MCF 10A (cell line): ENCODE results near the gene CKAP2L. TPM values are rescaled to one million over a fixed set of nuclear protein-coding genes. Genes with fewer than 3 reads are reported as not detected.
A peak's percentile ranks its signal among the peaks of the same experiment; 100 is the strongest.

Experiments used
- BruUV-seq: library from RNA; stranded (reverse); fragments of 400-500 nt; replicated peaks from 2 replicates; lab custom pipeline; 2021; lab: Mats Ljungman, UMichigan
- CTCF ChIA-PET: fragments of 300-600 bp; sonication (Branson Sonifier 250); formaldehyde crosslinking; extraction: SDS; loops from one replicate; lab custom pipeline; 2021; ENCODE audit warnings: antibody characterized with exemption, inconsistent platforms; lab: Yijun Ruan, JAX
- POLR2A ChIA-PET: fragments of 300-600, 350-650 bp; sonication (Branson Sonifier 250); formaldehyde crosslinking; extraction: SDS; loops from one replicate; lab custom pipeline; 2020; ENCODE audit warnings: antibody characterized with exemption, inconsistent platforms; lab: Yijun Ruan, JAX
- DNase-seq: peaks from one replicate; pipeline ENCODE4 v3.0.0-alpha.2; 2018; ENCODE audit not compliant: unreplicated experiment
- H3K27ac Mint-ChIP-seq: one replicate; pipeline ENCODE4 v1.8.0; 2022; ENCODE audit warnings: mild to moderate bottlenecking, low read depth, mixed read lengths; ENCODE audit not compliant: unreplicated experiment
- H3K27me3 Mint-ChIP-seq: one replicate; pipeline ENCODE4 v1.8.0; 2022; ENCODE audit warnings: mixed read lengths; ENCODE audit not compliant: insufficient read depth, unreplicated experiment
- H3K36me3 Mint-ChIP-seq: one replicate; pipeline ENCODE4 v1.8.0; 2022; ENCODE audit warnings: mild to moderate bottlenecking, moderate library complexity, mixed read lengths; ENCODE audit not compliant: insufficient read depth, unreplicated experiment
- H3K4me1 Mint-ChIP-seq: one replicate; pipeline ENCODE4 v1.8.0; 2022; ENCODE audit warnings: mixed read lengths; ENCODE audit not compliant: insufficient read depth, unreplicated experiment
- H3K4me3 Mint-ChIP-seq: one replicate; pipeline ENCODE4 v1.8.0; 2022; ENCODE audit warnings: mild to moderate bottlenecking, moderate library complexity, mixed read lengths; ENCODE audit not compliant: unreplicated experiment
- H3K9me3 Mint-ChIP-seq: one replicate; pipeline ENCODE4 v1.8.0; 2022; ENCODE audit warnings: mixed read lengths; ENCODE audit not compliant: unreplicated experiment
- CTCF ChIP-seq: fragments of 200-600 bp; IDR thresholded peaks from one replicate; pipeline ENCODE4 v1.8.0; 2022; ENCODE audit warnings: antibody characterized with exemption, mild to moderate bottlenecking; ENCODE audit not compliant: unreplicated experiment
- intact Hi-C: fragments of 100-400 bp; cut with micrococcal nuclease; formaldehyde crosslinking; loops from 2 replicates; pipeline ENCODE4 v1.14.1; 2022
- total RNA-seq: library from RNA; stranded (reverse); gene quantifications from 2 replicates; pipeline ENCODE4 v1.2.3, GENCODE V29; 2022

The CKAP2L gene
- total RNA-seq, 1 experiment from 2014 or later = 21.6 TPM

GRCh38 chr2:112692495-112692911 is 71.9 kb downstream of the CKAP2L start:
- Mint-ChIP-seq H3K27me3 (no peaks in the 10 kb centered on the region), H3K27ac (peak overlapping the region; percentile 86), H3K4me1 (peaks cover 22% of the 10 kb centered on the region), H3K36me3 (no peaks in the 10 kb centered on the region), H3K4me3 (peak overlapping the region; percentile 7), H3K9me3 (no peaks in the 10 kb centered on the region)
- peak; percentile 98 for DNase-seq
- CTCF ChIA-PET = interaction anchor here (0.6 to 4.4 kb wide), 14 partner anchors 9 to 268 kb away, joined by 3 to 26 read pairs (median 4); no protein-coding TSS in a partner anchor
- POLR2A ChIA-PET = interaction anchor here (0.5 to 4.1 kb wide), 23 partner anchors 9 to 210 kb away, joined by 3 to 66 read pairs (median 4); partner anchors contain the start of genes CHCHD5 and SLC20A1
- TF ChIP-seq CTCF = no peak
- intact Hi-C loops = loop anchor here (2.0 to 5.0 kb wide), 2 partner anchors 45 to 66 kb away; partner anchors contain the start of gene SLC20A1
- BruUV-seq = no TSS peak

GRCh38 chr2:112691881-112692281 is 72.5 kb downstream of the CKAP2L start:
- intact Hi-C loops = loop anchor here (2.0 to 5.0 kb wide), 2 partner anchors 45 to 65 kb away; partner anchors contain the start of gene SLC20A1
- no peaks in the 10 kb centered on the region for H3K27me3 Mint-ChIP-seq
- POLR2A ChIA-PET = interaction anchor here (0.6 to 4.1 kb wide), 20 partner anchors 12 to 209 kb away, joined by 3 to 66 read pairs (median 4); partner anchors contain the start of genes CHCHD5 and SLC20A1
- H3K27ac Mint-ChIP-seq = peak overlapping the region; percentile 86
- peak; percentile 39 for DNase-seq
- H3K36me3 Mint-ChIP-seq = no peaks in the 10 kb centered on the region
- H3K4me1 Mint-ChIP-seq = peaks cover 22% of the 10 kb centered on the region
- no peak for TF ChIP-seq CTCF
- CTCF ChIA-PET = interaction anchor here (0.9 to 4.4 kb wide), 11 partner anchors 8 to 269 kb away, joined by 3 to 26 read pairs (median 6); no protein-coding TSS in a partner anchor
- H3K4me3 Mint-ChIP-seq = no peak overlapping the region
- BruUV-seq = no TSS peak
- H3K9me3 Mint-ChIP-seq = no peaks in the 10 kb centered on the region

GRCh38 chr2:112690853-112691401 is 73.5 kb downstream of the CKAP2L start:
- ChIA-PET CTCF (interaction anchor here (0.6 to 4.4 kb wide), 12 partner anchors 14 to 90 kb away, joined by 3 to 26 read pairs (median 4); no protein-coding TSS in a partner anchor), POLR2A (interaction anchor here (0.8 to 4.1 kb wide), 10 partner anchors 11 to 106 kb away, joined by 3 to 66 read pairs (median 8); partner anchors contain the start of genes CHCHD5 and SLC20A1)
- no peaks in the 10 kb centered on the region for H3K27me3 Mint-ChIP-seq
- no peaks in the 10 kb centered on the region for H3K9me3 Mint-ChIP-seq
- no peaks in the 10 kb centered on the region for H3K36me3 Mint-ChIP-seq
- intact Hi-C loops = loop anchor here (5.0 kb wide), 1 partner anchor 44 kb away; the partner anchor contains the start of gene SLC20A1
- no TSS peak for BruUV-seq
- DNase-seq = peak; percentile 62
- no peak overlapping the region for H3K4me3 Mint-ChIP-seq
- peak overlapping the region; percentile 86 for H3K27ac Mint-ChIP-seq
- H3K4me1 Mint-ChIP-seq = peaks cover 22% of the 10 kb centered on the region
- TF ChIP-seq CTCF = peak; percentile 41
